ENCODE measurements around the gene PLD3. TPM values are rescaled to one million over a fixed set of nuclear protein-coding genes. Genes with fewer than 3 reads are reported as not detected.
A peak's percentile ranks its signal among the peaks of the same experiment; 100 is the strongest.
"Not testable (repeated sequence)": the region's sequence is repeated elsewhere in the genome, so short reads cannot be mapped to it uniquely, and the experiment has no call there.

PLD3 gene
- total RNA-seq, 3 donors from 2014 or later, result 120 to 158 (median 120) TPM

DNA sequence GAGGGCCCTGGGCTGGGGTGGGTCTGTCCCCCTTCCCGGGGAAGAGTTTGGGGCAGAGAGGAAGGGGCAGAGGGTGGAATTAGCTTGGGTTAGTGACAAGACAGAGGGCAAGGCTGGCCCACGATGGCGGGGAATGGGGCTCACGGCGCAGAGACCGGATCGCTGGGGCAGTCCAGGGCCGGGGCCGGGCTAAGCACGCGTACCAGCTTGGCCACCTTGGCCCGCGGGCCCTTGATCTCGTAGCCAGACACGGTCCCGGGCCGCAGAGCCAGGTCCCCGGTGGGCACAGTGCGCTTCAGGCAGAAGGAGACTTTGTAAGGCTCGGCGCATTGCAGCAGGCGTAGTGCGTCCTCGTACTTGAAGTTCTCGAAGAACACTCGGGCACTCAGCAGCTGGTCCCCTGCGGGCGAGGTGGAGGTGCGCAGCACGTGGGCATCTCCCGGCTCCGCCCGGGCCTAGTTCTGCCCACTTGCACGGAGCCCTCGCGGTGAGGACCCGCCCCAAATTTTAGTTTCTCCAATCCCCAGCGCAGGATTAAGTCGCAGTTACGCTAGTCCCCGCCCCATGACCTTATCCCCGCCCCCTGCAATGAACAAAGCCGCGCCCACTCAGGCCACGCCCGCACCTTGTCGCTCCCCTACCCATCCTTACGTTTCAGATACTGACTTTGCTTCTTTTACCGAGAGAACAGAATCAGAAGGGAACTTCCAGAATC lies 50.1 kb downstream of the PLD3 start:
- peak in 2 of 3 donors; percentile 65 to 79 for DNase-seq
- intact Hi-C loops (cut with DNase I, micrococcal nuclease), result no loop called here
- no peaks in the 10 kb centered on the region for H3K9me3 ChIP-seq
- ATAC-seq, result peak; percentile 54
- H3K4me1 ChIP-seq (ENCODE audit: low read depth), result no peaks in the 10 kb centered on the region
- no peak overlapping the region for H3K4me3 ChIP-seq
- no peaks in the 10 kb centered on the region for H3K36me3 ChIP-seq (ENCODE audit: low read depth)
- TF ChIP-seq, protein P1, sequence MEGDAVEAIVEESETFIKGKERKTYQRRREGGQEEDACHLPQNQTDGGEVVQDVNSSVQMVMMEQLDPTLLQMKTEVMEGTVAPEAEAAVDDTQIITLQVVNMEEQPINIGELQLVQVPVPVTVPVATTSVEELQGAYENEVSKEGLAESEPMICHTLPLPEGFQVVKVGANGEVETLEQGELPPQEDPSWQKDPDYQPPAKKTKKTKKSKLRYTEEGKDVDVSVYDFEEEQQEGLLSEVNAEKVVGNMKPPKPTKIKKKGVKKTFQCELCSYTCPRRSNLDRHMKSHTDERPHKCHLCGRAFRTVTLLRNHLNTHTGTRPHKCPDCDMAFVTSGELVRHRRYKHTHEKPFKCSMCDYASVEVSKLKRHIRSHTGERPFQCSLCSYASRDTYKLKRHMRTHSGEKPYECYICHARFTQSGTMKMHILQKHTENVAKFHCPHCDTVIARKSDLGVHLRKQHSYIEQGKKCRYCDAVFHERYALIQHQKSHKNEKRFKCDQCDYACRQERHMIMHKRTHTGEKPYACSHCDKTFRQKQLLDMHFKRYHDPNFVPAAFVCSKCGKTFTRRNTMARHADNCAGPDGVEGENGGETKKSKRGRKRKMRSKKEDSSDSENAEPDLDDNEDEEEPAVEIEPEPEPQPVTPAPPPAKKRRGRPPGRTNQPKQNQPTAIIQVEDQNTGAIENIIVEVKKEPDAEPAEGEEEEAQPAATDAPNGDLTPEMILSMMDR (IDR thresholded peaks at IDR 0.05), result no peak

DNA sequence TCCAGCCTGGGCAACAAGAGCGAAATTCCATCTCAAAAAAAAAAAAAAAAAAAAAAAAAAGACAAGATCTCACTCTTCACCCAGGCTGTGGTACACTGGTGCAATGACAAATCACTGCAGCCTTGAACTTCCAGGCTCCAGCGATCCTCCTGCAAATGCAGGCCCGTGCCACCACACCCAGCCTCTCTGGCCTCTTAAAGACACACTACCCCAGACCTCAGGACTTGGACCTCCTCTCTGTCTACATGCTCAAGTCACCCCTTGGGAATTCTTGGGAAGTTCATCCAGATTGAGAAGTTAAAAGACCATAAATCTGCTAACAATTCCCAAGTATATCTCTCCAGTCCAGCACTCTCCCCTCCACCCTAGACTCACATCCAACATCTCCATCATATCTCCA lies 52.1 kb downstream of the PLD3 start:
- TF ChIP-seq, protein P1 (IDR thresholded peaks at IDR 0.05), result no peak
- H3K4me3 ChIP-seq, result no peak overlapping the region

DNA sequence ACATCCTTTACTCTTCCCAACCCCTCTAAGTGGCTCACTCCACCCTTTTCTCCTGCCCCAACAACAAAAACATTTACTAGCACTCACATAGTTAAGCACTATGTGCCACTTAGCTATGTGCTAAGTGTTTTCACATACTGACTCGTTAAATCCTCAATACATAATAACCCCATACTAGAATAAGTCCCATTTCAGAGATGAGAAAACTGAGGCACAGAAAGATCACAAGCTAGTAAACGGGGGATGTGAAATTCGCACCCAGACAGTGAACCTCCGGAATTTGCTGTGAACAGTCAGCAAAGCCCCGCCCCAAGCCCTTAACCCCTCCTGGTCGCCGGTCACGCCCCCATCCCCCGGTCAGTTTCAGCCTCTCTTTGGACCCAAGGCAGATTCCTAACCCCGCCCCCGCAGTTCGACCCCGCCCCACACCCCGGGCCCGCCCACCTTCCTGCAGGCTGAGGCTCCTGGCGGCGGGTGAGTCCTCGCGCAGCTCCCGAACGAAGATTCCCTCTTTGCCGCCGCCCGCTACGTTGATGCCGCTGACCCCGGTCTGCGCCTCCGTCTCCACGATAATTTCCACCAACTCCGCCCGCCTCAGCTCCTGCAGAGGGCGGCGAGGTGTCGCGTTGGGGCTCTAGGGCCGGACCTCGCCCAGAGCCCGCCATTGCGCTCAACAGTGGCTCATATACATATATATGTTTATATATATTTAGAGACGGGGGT lies 54.9 kb downstream of the PLD3 start:
- TF ChIP-seq, protein P1 (IDR thresholded peaks at IDR 0.05), result no peak
- DNase-seq (peak; percentile 94 to 95 (median 94)), ATAC-seq (peak; percentile 90)
- no peaks in the 10 kb centered on the region for H3K9me3 ChIP-seq
- H3K36me3 ChIP-seq (ENCODE audit: low read depth), result no peaks in the 10 kb centered on the region
- intact Hi-C loops (cut with DNase I, micrococcal nuclease), result no loop called here
- peak overlapping the region; percentile 24 for H3K4me3 ChIP-seq
- H3K4me1 ChIP-seq (ENCODE audit: low read depth), result peaks cover 5% of the 10 kb centered on the region

More for the DNA sequence above, 52.1 kb downstream of the PLD3 start:
- Histone ChIP-seq H3K4me1 (ENCODE audit: low read depth) (no peaks in the 10 kb centered on the region), H3K9me3 (no peaks in the 10 kb centered on the region), H3K36me3 (ENCODE audit: low read depth) (no peaks in the 10 kb centered on the region)
- ATAC-seq, result no peak
- DNase-seq, result no peak
- intact Hi-C loops (cut with DNase I, micrococcal nuclease), result no loop called here

DNA sequence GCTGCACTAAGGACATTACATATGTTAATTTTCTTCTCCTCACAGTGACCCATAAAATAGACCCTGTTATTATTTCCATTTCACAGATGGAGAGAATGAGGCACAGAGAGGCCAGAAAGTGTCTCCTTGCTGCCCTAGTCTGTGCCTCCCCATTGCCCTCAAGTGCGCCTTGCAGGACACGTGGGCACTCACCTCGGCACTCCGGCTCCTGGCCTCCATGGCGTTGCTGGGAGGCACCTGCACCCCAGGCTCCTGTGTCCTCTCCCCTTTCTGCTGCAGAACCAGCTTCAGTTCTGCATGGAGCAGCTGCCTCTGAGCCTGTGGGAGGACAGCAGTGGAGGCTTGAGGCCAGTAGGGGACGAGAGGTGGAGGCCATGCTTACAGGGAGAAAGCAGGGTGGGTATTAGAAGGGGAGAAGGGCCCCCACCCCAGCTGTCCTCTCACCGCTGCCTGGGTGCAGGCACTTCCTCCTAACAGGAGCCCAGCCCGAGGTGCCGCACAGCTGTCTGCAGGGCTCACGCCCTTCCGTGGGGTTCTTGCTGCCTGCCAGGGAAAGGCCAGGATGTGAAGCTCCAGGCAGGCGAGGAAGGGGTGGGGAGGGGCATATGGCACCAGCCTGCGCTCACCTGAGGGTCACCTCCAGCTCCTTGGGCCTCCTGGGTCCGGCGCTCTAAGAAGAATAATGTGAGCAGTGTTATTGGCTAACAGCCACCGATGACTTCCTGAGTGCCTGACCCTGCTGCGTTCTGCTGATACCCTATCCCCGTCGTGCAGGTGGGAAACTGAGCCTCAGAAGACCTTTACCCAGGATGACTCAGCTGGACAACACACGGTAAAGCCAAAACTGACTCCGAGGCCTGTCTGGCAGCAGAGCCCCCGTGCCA lies 59.5 kb downstream of the PLD3 start:
- H3K4me1 ChIP-seq (ENCODE audit: low read depth), result peaks cover 5% of the 10 kb centered on the region
- H3K4me3 ChIP-seq, result no peak overlapping the region
- DNase-seq (peak in 2 of 3 donors; percentile 30 to 49), ATAC-seq (peak; percentile 15)
- intact Hi-C loops (cut with DNase I, micrococcal nuclease), result no loop called here
- no peaks in the 10 kb centered on the region for H3K9me3 ChIP-seq
- no peaks in the 10 kb centered on the region for H3K36me3 ChIP-seq (ENCODE audit: low read depth)
- TF ChIP-seq, protein P1 (IDR thresholded peaks at IDR 0.05), result no peak

DNA sequence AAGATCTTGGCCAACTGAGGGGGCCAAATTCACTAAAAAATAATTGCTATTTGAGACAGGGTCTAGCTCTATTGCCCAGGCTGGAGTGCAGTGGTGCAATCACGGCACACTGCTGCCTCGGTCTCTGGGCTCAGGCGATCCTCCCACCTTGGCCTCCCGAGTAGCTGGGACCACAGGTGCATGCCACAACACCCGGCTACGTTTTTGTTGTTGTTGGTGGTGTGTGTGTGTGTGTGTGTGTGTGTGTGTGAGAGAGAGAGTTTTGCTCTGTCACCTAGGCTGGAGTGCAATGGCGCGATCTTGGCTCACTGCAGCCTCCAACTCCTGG lies 60.1 kb downstream of the PLD3 start:
- H3K4me3 ChIP-seq; ATAC-seq; H3K36me3 ChIP-seq (ENCODE audit: low read depth); H3K9me3 ChIP-seq; intact Hi-C loops (cut with DNase I, micrococcal nuclease); DNase-seq; H3K4me1 ChIP-seq (ENCODE audit: low read depth): not testable (repeated sequence)
